B cell (primary cell): ENCODE results near the gene EFNB2.

Experiments
- EZH2 ChIP-seq: IDR thresholded peaks from 2 replicates; pipeline ENCODE4 v1.6.1; 2012; ENCODE audit warnings: borderline replicate concordance, low read depth, mild to moderate bottlenecking, moderate library complexity, low read length; ENCODE audit not compliant: insufficient read depth, poor library complexity, severe bottlenecking
- TF ChIP-seq, protein P1 (sequence below): fragments of 200-600 bp; IDR thresholded peaks from one replicate; pipeline ENCODE4 v1.8.0; 2022; ENCODE audit warnings: antibody characterized with exemption, mild to moderate bottlenecking

DNA sequence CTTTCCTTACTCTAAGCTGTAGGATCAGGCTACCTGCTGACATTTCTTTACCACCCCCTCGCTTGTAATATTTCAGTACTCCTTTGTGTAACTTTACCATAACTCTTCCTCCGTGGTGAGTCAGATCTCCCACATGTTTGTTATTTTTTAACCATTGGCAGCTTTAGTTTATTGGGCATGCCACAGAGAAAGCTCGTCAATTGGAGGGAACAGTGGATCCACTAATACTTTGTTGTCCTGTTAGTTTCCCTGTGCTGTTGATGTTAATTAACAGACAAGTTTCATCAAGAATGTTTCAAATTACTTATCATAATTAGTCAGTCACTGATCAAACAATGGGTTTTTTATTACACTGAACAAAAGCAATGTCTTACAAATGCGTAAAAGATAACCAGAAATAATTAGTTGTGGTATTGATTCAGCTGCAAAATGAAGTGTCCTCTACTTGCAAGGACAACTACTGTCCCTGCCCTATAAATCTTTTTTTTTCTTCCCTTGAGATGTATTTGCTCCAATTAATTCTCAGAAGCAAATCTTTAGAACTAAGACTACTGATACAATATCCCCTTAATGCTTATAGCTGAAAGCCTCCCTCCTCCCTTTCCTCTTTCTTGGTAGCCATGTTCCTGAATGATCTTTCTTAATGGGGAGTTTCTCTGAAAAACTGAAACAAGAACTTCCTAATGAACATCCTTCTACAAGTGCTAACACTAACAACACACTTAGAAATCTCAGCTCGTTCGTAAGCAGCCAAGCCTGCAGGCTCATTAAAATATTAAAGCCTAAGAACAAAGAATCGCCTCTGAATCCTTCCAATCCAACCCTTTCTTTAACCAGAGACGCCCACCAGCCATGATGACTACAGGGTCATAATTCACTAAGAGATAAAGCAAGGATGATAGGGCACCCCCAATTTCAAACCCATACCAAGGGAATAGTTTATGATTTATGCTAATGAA is 22.2 kb downstream of the EFNB2 start:
- TF ChIP-seq, protein P1, sequence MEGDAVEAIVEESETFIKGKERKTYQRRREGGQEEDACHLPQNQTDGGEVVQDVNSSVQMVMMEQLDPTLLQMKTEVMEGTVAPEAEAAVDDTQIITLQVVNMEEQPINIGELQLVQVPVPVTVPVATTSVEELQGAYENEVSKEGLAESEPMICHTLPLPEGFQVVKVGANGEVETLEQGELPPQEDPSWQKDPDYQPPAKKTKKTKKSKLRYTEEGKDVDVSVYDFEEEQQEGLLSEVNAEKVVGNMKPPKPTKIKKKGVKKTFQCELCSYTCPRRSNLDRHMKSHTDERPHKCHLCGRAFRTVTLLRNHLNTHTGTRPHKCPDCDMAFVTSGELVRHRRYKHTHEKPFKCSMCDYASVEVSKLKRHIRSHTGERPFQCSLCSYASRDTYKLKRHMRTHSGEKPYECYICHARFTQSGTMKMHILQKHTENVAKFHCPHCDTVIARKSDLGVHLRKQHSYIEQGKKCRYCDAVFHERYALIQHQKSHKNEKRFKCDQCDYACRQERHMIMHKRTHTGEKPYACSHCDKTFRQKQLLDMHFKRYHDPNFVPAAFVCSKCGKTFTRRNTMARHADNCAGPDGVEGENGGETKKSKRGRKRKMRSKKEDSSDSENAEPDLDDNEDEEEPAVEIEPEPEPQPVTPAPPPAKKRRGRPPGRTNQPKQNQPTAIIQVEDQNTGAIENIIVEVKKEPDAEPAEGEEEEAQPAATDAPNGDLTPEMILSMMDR, result no peak
- TF ChIP-seq EZH2, result no peak
